DND-41 (cell line): Measurements from ENCODE around the gene CARHSP1.

ENCODE experiments used
- ATAC-seq: fragments of 200-7000 bp; cut with Tn5 transposase; 3 replicates; pipeline ENCODE4 v1.9.1; 2021; ENCODE audit warnings: low read depth; ENCODE audit not compliant: insufficient read depth
- DNase-seq: peaks from one replicate; pipeline ENCODE4 v3.0.0-alpha.2; 2020
- H2AFZ ChIP-seq: 2 replicates; pipeline ENCODE4 v1.6.0; 2012; ENCODE audit warnings: low read depth, low read length
- H3K27ac ChIP-seq: 2 replicates; pipeline ENCODE4 v1.5.1; 2012; ENCODE audit warnings: low read length, inconsistent platforms
- H3K27me3 ChIP-seq: fragments of 200-600 bp; sonication (generic); 2 replicates; pipeline ENCODE4 v1.6.0; 2012; ENCODE audit warnings: low read length, mild to moderate bottlenecking, inconsistent platforms; ENCODE audit not compliant: insufficient read depth, poor library complexity
- H3K36me3 ChIP-seq: 2 replicates; pipeline ENCODE4 v1.5.1; 2012; ENCODE audit warnings: low read length, inconsistent platforms; ENCODE audit not compliant: insufficient read depth
- H3K4me1 ChIP-seq: 2 replicates; pipeline ENCODE4 v1.5.1; 2012; ENCODE audit warnings: mild to moderate bottlenecking, low read length; ENCODE audit not compliant: insufficient read depth
- H3K4me2 ChIP-seq: 2 replicates; pipeline ENCODE4 v1.6.0; 2012; ENCODE audit warnings: mild to moderate bottlenecking, moderate library complexity, low read length, inconsistent platforms; ENCODE audit not compliant: insufficient read depth
- H3K4me3 ChIP-seq, 2 experiments: fragments of 200-600 bp in 1 of 2; shearing (Covaris generic) in 1 of 2; 2 replicates each; pipeline ENCODE4 v1.5.1; 2012 to 2016; ENCODE audit warnings: inconsistent platforms in 2 of 2, low read length in 2 of 2, mild to moderate bottlenecking in 2 of 2, low read depth in 1 of 2, moderate library complexity in 1 of 2
- H3K79me2 ChIP-seq: 2 replicates; pipeline ENCODE4 v1.6.0; 2012; ENCODE audit warnings: low read length, inconsistent platforms; ENCODE audit not compliant: insufficient read depth
- H3K9ac ChIP-seq: 2 replicates; pipeline ENCODE4 v1.6.0; 2012; ENCODE audit warnings: low read depth, mild to moderate bottlenecking, inconsistent platforms, low read length, moderate library complexity
- H3K9me3 ChIP-seq: 2 replicates; pipeline ENCODE4 v1.5.1; 2012; ENCODE audit warnings: low read length, moderate library complexity, mild to moderate bottlenecking, inconsistent platforms; ENCODE audit not compliant: insufficient read depth, severe bottlenecking
- H4K20me1 ChIP-seq: 2 replicates; pipeline ENCODE4 v1.6.0; 2012; ENCODE audit warnings: low read length; ENCODE audit not compliant: insufficient read depth
- EZH2 ChIP-seq: IDR thresholded peaks from 3 replicates; pipeline ENCODE4 v1.6.1; 2012; ENCODE audit warnings: borderline replicate concordance, low read depth, mild to moderate bottlenecking, moderate library complexity, low read length, inconsistent platforms; ENCODE audit not compliant: severe bottlenecking
- TF ChIP-seq, protein P1 (sequence below): IDR thresholded peaks from 2 replicates; pipeline ENCODE4 v1.5.1; 2012; ENCODE audit warnings: borderline replicate concordance, low read length, moderate library complexity, mild to moderate bottlenecking; ENCODE audit not compliant: poor library complexity, severe bottlenecking; ENCODE audit errors: extremely low read depth

The CARHSP1 gene

DNA sequence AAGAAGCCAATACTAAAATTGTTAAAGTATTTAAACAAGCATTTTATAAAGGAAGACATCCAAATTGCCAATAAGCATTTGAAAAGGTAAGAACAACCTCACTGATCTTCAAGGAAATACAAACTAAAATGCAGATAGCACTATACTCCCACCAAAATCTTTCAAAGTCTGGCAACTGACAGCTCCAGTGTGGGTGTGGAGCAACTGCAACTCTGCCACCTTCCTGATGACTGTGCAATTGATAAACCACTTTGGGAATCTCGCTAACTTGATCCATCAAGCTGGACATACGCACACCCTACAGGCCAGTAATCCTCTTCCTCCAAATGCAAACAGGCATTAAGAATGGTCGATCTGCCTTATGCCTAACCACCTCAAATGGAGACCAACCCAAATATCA, 45.3 kb upstream of the CARHSP1 start:
- no peak overlapping the region; the same call in 1 of the 2 replicates for H3K27ac ChIP-seq
- H3K4me2 ChIP-seq: no peak overlapping the region
- TF ChIP-seq, protein P1, sequence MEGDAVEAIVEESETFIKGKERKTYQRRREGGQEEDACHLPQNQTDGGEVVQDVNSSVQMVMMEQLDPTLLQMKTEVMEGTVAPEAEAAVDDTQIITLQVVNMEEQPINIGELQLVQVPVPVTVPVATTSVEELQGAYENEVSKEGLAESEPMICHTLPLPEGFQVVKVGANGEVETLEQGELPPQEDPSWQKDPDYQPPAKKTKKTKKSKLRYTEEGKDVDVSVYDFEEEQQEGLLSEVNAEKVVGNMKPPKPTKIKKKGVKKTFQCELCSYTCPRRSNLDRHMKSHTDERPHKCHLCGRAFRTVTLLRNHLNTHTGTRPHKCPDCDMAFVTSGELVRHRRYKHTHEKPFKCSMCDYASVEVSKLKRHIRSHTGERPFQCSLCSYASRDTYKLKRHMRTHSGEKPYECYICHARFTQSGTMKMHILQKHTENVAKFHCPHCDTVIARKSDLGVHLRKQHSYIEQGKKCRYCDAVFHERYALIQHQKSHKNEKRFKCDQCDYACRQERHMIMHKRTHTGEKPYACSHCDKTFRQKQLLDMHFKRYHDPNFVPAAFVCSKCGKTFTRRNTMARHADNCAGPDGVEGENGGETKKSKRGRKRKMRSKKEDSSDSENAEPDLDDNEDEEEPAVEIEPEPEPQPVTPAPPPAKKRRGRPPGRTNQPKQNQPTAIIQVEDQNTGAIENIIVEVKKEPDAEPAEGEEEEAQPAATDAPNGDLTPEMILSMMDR: no peak
- TF ChIP-seq EZH2: no peak
- H3K4me3 ChIP-seq: no peak overlapping the region
- H3K27me3 ChIP-seq: no peaks in the 10 kb centered on the region
- peaks cover 51% of the 10 kb centered on the region for H3K4me1 ChIP-seq
- H3K79me2 ChIP-seq: peaks cover 72% of the 10 kb centered on the region
- H3K36me3 ChIP-seq: peaks cover 95% of the 10 kb centered on the region
- H2AFZ ChIP-seq: no peak overlapping the region
- H3K9me3 ChIP-seq: no peaks in the 10 kb centered on the region
- H3K9ac ChIP-seq: no peak overlapping the region
- DNase-seq: no peak
- H4K20me1 ChIP-seq: peaks cover 58% of the 10 kb centered on the region
- ATAC-seq: no peak

DNA sequence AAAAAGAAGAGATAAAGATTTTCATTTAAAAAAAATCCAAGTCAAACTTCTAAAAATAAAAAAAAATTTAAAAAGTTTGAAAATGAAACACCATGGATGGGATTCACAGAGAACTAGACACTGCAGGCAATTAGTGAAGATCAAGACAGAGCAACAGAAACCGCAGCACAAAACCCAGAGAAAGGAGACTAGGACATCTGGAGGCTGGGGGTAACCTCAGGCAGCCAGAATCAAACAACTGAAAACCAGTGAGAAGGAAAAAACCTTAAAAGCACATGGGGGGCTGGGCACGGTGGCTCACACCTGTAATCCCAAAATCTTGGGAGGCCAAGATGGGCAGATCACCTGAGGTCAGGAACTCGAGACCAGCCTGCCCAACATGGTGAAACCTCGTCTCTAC, 44.0 kb upstream of the CARHSP1 start:
- peaks cover 75% of the 10 kb centered on the region for H3K79me2 ChIP-seq
- no peak overlapping the region for H2AFZ ChIP-seq
- peaks cover 95% of the 10 kb centered on the region for H3K36me3 ChIP-seq
- no peak overlapping the region; the same call in 1 of the 2 replicates for H3K9ac ChIP-seq
- H3K9me3 ChIP-seq: no peaks in the 10 kb centered on the region
- peak; percentile 92 for ATAC-seq
- peak; percentile 73 for DNase-seq
- H3K27me3 ChIP-seq: no peaks in the 10 kb centered on the region
- peaks cover 56% of the 10 kb centered on the region for H4K20me1 ChIP-seq
- H3K4me1 ChIP-seq: peaks cover 45% of the 10 kb centered on the region
- no peak overlapping the region for H3K4me3 ChIP-seq
- peak overlapping the region; percentile 69 for H3K27ac ChIP-seq
- TF ChIP-seq, protein P1: no peak
- TF ChIP-seq EZH2: no peak
- peak overlapping the region; percentile 41; the same call in 1 of the 2 replicates for H3K4me2 ChIP-seq

DNA sequence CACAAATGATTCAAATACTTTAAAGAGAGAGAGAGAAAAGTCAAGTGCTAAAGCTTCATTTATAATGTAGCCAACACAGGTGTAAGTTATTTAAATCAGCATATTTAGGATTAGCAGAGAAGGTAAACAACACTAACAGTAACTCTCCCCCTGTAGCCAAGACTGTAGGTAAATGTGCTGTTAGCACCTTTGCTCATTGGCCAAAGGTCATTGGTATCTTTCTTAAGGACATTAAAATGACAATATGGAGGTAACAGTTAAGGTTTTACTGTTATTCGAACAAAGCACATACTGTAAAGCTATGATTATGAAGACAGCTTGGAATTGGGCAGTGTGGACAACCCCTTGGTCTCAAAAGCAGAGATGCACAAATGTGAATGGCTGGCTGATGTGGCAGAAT, 42.0 kb upstream of the CARHSP1 start:
- H3K9ac ChIP-seq: no peak overlapping the region
- H3K4me2 ChIP-seq: no peak overlapping the region
- DNase-seq (no peak), ATAC-seq (no peak)
- H3K4me1 ChIP-seq: peaks cover 43% of the 10 kb centered on the region
- H3K4me3 ChIP-seq: no peak overlapping the region
- H3K79me2 ChIP-seq: peaks cover 79% of the 10 kb centered on the region
- no peak overlapping the region for H2AFZ ChIP-seq
- no peak for TF ChIP-seq EZH2
- TF ChIP-seq, protein P1: no peak
- no peaks in the 10 kb centered on the region for H3K9me3 ChIP-seq
- H3K27me3 ChIP-seq: no peaks in the 10 kb centered on the region
- H3K36me3 ChIP-seq: peaks cover 96% of the 10 kb centered on the region
- no peak overlapping the region; the same call in 1 of the 2 replicates for H3K27ac ChIP-seq
- peaks cover 57% of the 10 kb centered on the region for H4K20me1 ChIP-seq
